Measurements from ENCODE around the gene RASA1.

Gene RASA1

DNA sequence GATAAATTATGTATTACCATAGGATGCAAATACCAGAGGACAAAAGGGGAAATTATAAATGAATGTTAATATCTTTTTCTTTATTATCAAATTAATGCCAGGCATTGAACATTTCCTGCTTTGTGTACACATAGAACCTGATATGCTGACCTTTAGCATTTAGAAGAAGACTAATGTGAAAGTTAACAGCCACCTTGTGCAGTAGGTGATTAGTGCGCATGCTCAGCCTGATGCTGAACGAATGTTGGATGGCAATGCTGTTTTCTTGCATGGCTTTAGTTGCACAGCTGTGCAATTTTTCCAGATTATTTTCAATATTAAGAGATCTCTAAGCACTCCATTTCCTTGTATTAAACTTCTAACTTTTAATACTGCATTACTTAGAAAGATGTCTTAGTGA lies 99.6 kb downstream of the RASA1 start:
- DNase-seq = no peak

DNA sequence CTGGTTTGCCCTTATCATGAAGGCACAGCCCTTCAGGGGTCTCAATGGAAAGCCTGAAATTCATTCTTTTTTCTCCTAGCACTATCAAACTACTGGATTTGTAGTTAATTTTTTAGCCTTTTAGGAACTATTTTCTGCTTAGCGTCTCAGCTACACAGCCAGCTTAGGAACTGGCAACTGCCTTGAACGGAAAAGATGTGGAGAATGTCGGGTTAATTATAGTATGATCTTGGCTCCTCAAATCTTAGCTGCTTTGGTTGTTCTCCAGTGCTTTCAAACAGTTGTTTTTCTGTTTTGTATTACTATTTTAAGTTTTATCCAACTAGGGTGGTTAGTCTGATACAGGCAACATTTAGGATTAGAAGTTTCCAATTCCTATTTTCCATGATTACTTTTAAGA lies 100.9 kb downstream of the RASA1 start:
- DNase-seq = no peak

DNA sequence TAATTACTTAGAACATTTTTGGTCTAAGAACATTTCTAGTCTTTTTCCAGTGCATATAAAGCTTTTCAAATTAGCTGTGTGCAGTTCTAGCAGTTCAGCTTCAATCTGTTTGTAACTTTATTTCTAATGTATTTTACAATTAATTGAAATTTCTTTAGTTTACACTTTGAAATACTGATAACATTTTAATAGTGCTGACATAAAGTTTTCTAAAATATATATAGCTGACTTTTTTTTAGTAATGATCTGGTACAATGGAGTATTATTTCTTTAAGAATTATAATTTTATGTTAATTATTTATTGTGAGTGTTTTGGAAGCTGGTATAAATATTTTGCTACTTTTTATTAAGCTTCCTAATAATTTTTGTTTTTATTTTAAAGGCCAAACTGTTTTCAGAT lies 101.7 kb downstream of the RASA1 start:
- no peak for DNase-seq

DNA sequence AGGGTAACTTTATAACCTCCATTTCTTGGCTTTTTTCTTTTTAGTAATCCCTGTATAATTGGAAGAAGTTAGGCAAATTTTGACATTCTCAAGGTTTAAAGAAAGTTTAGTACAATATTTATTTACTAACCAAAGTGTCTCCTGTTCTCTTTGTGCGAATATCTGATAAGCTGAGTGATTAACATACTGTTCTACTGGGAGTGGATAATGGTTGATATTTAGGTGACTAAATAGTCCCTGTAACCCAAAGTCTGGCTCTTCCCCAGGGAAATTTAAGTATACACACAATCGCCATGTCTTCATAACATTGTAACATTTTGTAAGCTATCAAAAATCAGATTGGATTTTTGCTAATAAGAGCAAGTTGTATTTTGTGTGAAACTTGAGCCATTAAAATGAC lies 105.0 kb downstream of the RASA1 start:
- DNase-seq = no peak

DNA sequence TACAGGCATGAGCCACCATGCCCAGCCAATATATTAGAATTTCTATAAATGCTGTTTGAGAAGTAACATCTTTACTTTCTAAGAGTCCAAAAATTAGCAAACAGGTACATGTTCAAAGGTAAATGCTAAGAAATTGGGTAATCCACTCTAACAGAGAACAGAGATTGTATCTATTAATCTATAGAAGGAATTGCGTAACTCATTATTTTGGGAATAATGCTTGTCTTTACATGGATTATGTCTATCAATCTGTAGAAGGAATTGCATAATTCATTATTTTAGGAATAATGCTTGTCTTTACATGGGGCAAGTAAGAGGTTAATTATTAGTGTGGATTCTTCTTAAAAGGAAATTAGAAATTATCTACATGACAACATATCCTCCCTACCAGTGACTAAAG lies 114.5 kb downstream of the RASA1 start:
- no peak for DNase-seq

DNA sequence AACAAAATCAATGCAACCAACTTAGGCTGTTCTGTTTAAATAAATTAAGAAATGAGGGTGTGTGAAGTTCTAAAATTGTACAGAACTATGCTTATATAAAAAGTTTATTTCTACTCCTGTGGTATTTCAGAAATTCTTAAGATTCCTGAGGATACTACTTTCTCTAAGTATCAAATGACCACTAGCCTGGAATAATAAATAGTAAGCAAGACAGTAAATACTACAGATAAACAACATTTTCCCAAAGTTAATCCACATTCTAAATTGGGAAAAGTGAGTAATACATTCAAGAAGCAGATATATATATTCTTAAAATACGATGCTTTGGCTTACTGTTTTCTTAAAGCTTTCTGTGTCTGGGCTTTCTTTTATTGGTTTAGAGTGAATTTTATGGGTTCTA lies 115.5 kb downstream of the RASA1 start:
- DNase-seq = no peak

DNA sequence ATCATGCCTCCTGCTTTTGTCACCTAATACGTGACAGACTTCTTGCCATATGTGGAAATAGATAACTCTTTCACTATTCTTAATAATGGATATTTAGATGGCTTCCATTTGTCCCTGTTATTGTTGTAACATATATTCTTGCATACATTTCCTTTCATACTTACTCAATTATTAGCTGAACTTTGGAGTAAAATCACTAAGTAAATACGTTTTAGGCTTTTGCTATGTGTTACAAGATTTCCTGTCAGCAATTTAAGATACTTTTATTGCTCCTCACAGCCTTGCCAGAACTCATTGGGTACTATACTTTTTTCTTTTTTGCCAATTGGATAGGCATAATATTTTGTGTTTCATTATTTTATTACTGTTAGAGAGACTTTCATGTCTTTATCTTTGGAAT lies 118.1 kb downstream of the RASA1 start:
- DNase-seq = no peak

DNA sequence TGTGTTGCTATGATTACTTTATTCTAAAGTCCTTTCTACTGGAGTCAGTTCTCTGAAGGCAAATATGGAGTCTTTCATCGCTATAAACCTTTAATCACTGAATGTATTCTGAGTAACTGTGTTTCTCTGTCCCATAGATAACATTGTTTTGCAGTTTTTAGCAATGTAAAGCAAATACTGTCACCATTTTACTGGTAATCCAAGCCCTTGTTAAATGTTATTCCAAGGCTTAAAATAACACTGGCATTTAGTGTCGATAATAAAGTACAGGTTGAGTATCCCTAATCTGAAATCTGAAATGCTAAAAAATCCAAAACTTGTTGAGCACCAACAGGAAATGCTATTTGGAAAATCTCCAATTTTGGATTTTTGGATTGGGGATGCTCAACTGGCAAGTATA lies 120.4 kb downstream of the RASA1 start:
- no peak for DNase-seq

DNA sequence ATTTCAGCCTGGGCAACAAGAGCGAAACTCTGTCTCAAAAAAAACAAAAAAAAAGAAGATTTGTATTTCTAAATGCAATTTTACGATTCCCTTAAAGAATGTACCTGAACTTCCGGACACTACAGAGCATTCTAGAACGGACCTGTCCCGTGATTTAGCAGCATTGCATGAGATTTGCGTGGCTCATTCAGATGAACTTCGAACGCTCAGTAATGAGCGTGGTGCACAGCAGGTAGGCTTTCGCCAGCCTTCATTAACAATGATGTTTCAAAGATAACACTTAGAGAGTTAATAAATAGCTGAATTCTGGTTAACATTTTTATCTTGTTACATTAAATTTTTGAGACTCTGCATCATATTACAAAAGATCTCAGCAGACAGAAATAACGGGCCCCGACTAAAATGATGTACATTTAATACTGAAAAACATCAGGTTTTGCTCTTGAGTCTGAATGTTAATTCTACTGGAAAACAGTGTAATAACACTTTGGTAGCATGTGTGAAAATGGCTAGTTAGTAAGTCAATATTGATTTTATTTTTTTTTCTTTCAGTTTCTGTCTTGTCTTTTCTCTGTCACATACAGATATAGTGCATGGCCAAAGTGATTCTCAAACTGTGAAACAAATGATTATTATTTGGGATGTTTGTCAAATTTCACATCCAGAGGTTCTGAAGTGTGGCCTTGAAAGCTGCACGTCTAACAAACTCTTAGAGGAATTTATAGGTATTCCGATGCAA lies 121.8 kb downstream of the RASA1 start:
- DNase-seq = no peak

DNA sequence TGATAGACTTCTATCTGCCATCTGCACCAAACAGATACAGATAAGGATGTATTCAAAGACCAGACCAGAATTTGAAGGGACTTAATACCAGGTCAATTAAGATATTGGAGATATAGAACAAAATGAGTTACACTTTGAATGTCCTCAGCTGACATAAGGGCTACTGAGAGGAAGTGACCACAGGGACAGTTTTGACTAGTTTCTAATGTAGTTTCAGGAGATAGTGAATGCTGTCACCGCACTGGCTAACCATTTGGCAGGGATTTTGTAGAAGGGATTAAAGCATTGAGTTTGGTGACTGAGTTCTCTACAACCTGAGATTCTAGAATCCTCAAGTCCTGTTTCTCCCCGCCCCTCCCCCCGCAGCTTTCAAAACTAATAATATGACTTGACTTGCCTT lies 122.4 kb downstream of the RASA1 start:
- DNase-seq = no peak

DNA sequence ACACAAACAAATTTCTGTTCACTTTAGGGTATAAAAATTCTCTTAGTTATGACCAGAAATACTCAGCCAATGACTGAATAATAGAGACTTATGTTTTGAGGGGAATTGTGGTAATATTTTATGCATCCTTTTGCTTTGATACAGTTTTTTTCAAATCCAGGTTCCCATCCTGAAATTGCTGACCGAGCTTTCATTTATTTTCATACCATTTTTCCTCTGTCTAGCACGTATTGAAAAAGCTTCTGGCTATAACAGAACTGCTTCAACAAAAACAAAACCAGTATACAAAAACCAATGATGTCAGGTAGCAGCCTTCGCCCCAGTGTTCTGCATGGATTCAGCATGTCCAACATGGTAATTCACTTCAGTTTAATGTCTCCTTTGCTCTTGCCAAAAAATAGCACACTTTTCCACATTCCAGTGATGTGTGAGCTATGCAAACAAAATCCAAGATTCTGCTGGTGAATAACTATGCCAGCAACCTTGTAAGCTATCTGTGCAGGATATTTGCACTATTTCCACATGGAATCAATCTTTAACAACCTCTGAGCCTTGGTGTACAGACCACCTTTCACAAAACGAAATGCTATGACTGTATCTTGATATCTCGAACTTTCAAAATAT lies 123.0 kb downstream of the RASA1 start:
- no peak for DNase-seq

DNA sequence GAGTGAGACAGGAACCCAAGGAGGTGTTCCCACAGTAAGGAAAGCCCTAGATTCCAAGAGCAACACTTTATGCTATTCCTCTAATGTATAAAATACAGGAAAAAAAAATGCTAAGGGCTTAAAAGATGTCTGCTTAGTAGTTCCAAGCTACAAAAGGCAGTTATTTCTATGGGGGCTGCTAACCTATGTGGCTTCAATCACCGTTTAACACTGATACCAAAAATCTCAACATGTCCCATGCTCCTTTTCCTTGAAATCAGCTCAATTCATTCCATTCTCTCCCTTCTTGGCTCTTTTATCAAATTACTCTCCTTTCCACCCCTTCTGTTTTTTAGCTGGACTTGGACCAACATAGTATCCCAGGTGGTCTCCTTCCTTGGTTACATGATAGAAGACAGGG lies 124.5 kb downstream of the RASA1 start:
- no peak for DNase-seq

DNA sequence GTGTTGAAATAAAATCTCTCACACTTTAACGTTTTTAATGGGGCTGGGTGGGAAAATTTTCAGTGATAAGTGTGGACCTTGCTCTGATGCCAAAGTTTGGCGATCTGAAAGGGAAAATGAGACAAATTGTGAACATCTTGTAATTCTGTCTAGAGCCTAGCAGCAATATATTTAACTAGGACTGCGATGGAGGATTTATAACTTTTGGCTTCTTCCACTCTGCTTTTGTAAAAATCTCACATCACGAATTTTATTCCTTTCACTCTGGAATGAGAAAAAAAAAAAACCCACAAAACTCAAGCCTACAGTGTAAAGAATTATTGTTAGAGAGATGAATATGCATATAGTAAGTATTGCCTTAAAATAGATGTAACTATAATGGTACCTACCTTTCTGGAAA lies 125.1 kb downstream of the RASA1 start:
- no peak for DNase-seq

DNA sequence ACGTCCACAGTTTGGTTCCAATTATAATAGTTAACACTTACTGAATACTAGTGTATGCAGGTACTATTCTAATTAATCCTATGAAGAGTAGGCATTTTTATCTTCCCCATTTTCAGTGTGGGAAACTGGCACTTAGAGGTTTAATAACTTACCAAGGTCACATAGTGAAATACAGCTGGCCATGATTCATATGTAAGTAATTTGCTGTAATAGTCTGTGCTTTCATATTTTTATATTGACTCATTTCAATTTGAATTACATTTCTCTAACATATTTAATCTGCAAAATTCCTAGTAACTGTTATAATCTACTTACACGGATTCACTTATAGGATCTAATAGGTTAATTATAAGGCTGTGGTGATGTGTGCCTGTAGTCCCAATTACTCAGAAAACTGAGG lies 125.6 kb downstream of the RASA1 start:
- no peak for DNase-seq

DNA sequence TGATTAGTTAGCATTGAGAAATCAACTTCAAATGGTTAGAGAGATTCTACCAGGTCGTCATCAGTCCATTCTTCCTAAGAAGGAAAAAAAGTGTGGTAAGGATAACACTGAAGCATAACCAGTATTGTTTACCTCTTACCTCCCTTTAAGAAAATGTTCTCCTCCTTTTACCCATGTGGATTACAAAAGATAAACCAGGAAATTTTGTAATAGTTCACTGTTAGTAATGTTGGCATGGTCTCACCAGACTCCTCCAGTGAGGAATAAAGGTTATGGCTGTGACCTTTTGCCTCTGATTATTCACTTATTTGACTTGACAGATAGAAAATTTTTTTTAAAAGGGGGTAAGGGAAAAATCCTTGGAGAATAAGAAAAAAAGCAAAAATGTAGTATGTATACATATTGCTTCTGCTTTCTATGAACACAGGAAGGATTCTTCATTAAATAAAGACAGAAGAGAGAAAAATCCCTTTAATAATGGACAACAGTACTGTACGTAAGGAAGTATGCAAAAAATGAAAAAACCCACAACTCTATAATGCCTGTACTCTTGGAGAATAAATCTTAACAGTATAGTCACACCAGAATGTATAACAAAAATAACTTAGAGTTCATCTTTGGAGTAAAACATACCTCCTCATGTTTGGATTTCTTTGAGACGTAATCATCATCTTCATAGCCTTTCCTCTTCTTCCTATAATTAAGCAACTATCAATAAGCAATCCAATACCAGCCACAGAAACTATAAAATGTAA lies 126.9 kb downstream of the RASA1 start:
- DNase-seq = no peak

DNA sequence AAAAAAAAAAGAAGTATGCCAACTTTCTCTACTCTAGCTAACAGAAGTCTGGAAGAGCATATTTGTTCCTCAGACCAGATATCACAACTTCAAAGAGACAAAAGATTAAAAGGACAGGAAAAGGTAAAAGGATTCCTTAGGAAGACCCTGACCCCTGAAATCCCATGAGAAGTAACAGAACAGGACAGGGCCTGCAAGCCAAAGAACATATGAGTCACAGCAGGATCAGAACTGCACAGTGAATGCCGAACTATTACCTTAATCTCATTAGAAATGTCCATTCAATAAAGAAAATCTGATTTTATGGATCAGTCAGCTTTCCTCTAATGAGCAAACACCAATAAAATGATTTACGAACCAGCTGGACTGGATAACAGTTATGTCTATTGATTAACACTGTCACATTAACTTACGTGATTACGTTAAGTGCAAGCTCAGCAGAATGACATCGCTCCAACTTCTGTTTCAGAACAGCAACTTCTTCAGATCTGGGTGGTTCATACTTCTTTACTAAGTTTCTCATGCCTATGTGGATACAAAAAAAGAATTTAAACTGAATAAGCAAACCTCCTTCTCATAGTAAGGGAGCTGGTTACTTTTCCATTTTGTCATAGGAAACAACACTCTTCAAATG lies 131.4 kb downstream of the RASA1 start:
- no peak for DNase-seq

DNA sequence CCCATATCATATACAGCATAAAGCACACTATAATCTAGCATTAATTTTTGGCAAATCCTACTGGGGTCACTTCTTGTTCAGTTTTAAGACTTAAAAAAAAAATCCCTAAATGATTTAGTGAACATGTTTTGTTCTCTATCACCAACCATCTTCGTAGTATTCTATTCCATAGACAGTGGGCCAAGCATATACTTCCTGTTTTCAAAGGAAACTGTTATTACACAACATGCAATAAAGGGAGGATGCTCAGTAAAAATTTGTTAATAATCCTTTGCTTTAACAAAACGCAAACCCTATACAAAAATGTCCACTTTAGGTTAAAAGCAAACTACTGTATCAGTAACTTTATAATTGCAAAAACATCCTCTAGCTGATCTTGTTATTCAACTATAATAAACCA lies 132.0 kb downstream of the RASA1 start:
- no peak for DNase-seq

DNA sequence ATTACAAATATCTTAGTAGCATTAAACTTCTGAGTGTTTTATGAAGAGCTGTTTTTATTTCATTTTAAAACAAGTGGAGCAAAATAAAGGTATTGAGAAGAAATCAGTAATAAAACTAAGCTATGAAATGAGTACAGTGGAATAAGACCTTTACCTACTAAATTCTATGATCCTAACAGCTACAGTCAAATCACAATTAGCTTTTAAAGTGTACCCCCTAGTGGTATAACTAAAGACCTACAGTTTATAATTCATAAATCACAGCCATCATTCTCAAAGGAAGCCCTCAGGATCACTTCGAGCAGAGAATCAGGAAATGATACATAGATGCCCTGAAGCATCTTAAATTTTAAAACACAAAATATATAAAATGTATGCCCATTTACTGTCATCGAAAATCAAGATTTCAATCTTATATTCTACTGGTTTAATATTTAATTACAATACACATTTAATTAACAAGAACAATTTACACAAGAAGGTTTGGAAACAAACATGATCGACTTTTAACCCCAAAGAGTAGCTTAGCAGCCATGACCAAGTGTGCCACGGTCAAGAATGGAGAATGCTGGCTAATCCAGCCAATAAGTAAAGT lies 132.7 kb downstream of the RASA1 start:
- no peak for DNase-seq

DNA sequence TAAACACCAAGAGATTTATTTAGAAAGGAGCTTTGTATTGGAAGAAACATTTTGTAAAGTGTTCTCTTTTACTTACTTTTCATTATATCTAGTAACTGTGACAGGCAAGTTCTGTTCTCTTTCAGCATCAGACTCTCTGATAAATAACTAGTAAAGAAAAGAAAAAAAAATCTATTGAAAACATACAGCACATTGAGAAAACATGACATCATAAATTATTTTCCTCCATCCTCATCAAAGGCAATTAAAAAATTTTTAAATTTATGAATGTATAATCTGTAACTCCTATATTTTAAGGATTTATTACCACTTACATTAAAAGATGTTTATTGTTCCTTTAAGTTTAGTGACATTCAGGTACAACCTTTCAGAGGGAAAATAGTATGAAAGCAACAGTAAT lies 133.9 kb downstream of the RASA1 start:
- DNase-seq = no peak

DNA sequence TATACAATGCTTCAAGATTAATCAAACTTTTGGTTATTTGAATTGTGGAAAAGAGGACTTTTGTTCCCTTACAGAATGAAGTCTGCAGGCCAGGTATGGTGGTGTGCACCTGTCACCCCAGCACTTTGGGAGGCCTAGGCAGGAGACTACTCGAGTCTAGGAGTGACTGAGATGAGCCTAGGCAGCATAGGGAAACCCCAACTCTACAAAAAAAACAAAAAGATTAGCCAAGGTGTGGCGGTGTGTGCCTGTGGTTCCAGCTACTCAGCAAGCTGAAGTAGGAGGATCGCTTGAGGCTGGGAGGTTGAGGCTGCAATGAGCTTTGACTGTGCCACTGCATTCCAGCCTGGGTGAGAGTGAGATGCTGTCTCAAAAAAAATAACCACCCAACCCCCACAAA lies 135.7 kb downstream of the RASA1 start:
- DNase-seq = no peak

DNA sequence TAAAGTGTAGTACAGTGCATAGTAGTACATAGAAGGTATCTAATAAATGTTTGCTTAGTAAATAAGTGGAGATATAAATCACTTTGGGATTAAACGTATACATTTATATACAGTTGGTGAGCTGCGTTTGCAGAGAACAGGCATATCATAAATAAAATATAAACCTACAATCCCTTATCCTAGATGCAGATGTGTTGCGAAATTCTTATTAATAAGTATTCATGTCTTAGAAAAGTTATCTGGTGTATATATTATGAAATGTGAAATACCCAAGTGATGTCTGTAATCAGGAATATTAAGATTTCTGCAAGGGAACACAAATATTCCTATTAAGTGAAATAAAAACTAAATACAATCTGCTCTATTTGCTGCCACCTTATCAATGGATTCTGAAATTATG lies 136.2 kb downstream of the RASA1 start:
- no peak for DNase-seq

DNA sequence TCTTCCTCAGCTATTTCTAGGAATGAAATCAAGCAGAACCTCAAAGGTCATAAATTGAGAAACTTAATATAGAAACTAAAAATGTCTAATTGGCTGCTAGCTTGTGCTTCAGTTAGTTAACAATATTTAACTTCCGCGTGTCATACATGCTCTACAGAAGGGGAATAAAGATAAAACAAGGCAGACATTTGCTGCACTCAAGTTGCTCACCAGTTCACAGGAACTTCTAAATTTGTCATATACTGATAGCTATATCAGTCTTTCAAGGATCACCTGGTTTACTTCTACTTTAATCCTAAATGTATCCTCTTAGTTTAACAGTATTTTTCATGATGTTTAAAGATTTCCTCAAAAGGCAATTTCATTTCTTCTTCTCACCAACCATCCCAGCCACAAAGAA lies 136.7 kb downstream of the RASA1 start:
- DNase-seq = no peak

DNA sequence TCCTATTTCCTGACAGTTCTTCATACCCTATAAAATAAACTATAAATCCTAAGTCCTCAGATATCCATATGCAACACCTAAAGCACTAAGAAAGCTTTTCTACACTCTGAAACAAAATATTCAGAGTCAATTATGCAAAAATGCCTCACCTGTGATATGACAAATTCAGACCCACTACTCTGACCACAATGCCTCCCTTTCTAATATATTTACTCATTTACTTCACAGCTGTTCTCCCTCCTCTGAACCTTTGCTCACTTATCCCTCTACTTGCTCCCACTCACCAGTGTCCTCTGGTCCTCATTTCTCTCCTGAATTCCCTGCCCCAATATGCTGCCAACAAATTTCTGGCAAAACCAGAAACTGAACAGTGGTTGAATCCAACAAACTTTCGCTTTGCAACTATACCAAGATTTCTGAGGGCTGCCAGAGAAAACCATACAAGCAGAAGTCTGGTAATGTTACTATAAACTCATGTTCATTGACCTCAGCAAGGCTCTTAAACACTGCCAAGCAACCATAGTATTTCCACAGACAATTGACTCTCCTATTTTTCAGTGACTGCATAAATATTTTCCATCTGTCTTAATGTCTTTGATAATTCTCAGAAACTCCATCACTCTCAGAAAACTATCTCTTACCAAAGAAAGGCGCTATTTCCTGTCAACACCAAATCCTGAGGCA lies 137.9 kb downstream of the RASA1 start:
- DNase-seq = no peak

All from GDM1 (cell line).